GM19455 (cell line): Measurements from ENCODE around the gene MAPKAP1.

Source experiments
- ATAC-seq: cut with Tn5 transposase; IDR thresholded peaks from one replicate; pipeline ENCODE4 v1.9.1; 2021; ENCODE audit not compliant: unreplicated experiment

MAPKAP1 gene

GRCh38 chr9:125399165-125399564 is 307.8 kb downstream of the MAPKAP1 start:
- ATAC-seq: no peak

GRCh38 chr9:125398243-125398642 is 308.8 kb downstream of the MAPKAP1 start:
- ATAC-seq: no peak

GRCh38 chr9:125397736-125398135 is 309.3 kb downstream of the MAPKAP1 start:
- ATAC-seq: no peak

GRCh38 chr9:125396799-125397198 is 310.2 kb downstream of the MAPKAP1 start:
- no peak for ATAC-seq

- no peak for ATAC-seq
Observed at GRCh38 chr9:125393426-125393825, 313.6 kb downstream of the MAPKAP1 start.

GRCh38 chr9:125391704-125392103 is 315.3 kb downstream of the MAPKAP1 start:
- no peak for ATAC-seq

- ATAC-seq: no peak
Observed at GRCh38 chr9:125388978-125389377, 318.0 kb downstream of the MAPKAP1 start.

GRCh38 chr9:125387861-125388524 is 319.0 kb downstream of the MAPKAP1 start:
- no peak for ATAC-seq
